ENCODE results near the gene AGXT2.

DNA sequence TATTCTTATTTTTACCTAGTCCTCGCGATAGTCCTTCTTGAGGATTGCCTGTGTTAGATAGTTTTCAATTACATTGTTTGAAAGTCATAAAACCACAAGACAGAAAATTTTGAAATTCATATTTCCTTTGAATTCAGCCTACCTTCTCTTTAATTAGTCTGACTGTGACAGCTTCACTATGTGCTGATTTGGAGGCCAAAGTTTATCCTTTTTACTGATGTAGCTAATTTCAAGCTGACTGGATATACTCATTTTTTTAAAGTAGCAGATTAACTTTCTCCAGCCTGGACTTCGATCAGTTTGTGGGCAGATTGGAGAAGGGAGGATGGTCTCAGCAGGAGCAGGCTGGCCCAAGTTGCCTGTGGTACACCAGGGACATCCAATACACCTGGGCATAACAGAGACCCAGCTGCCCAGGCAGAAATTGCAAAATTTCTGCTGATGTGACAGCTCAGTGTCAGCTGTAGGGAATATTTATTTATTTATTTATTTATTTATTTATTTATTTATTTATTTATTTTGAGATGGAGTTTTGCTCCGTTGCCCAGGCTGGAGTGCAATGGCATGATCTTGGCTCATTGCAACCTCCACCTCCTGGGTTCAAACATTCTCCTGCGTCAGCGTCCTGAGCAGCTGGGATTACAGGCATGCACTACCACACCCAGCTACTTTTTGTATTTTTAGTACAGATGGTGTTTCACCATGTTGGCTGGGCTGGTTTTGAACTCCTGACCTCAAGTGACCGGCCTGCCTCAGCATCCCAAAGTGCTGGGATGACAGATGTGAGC lies 24.2 kb downstream of the AGXT2 start:
- TF ChIP-seq ZFP3 (CRISPR knock-in tag; IDR thresholded peaks at IDR 0.05) (no peak), ARNTL (CRISPR knock-in tag; IDR thresholded peaks at IDR 0.05; ENCODE audit: borderline replicate concordance, low read depth) (no peak), ZNF8 (CRISPR knock-in tag; IDR thresholded peaks at IDR 0.05) (no peak), ZNF565 (CRISPR knock-in tag; conservative IDR thresholded peaks at IDR 0.05; ENCODE audit: low read depth) (no peak), ZFP30 (CRISPR knock-in tag; IDR thresholded peaks at IDR 0.05) (no peak)
- TF ChIP-seq, protein P1, sequence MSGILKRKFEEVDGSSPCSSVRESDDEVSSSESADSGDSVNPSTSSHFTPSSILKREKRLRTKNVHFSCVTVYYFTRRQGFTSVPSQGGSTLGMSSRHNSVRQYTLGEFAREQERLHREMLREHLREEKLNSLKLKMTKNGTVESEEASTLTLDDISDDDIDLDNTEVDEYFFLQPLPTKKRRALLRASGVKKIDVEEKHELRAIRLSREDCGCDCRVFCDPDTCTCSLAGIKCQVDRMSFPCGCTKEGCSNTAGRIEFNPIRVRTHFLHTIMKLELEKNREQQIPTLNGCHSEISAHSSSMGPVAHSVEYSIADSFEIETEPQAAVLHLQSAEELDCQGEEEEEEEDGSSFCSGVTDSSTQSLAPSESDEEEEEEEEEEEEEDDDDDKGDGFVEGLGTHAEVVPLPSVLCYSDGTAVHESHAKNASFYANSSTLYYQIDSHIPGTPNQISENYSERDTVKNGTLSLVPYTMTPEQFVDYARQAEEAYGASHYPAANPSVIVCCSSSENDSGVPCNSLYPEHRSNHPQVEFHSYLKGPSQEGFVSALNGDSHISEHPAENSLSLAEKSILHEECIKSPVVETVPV (CRISPR knock-in tag; IDR thresholded peaks at IDR 0.05) = no peak
- TF ChIP-seq, protein P2, sequence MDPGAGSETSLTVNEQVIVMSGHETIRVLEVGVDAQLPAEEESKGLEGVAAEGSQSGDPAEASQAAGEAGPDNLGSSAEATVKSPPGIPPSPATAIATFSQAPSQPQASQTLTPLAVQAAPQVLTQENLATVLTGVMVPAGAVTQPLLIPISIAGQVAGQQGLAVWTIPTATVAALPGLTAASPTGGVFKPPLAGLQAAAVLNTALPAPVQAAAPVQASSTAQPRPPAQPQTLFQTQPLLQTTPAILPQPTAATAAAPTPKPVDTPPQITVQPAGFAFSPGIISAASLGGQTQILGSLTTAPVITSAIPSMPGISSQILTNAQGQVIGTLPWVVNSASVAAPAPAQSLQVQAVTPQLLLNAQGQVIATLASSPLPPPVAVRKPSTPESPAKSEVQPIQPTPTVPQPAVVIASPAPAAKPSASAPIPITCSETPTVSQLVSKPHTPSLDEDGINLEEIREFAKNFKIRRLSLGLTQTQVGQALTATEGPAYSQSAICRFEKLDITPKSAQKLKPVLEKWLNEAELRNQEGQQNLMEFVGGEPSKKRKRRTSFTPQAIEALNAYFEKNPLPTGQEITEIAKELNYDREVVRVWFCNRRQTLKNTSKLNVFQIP (CRISPR knock-in tag; IDR thresholded peaks at IDR 0.05; ENCODE audit: borderline replicate concordance, low read depth) = no peak
- TF ChIP-seq, protein P3, sequence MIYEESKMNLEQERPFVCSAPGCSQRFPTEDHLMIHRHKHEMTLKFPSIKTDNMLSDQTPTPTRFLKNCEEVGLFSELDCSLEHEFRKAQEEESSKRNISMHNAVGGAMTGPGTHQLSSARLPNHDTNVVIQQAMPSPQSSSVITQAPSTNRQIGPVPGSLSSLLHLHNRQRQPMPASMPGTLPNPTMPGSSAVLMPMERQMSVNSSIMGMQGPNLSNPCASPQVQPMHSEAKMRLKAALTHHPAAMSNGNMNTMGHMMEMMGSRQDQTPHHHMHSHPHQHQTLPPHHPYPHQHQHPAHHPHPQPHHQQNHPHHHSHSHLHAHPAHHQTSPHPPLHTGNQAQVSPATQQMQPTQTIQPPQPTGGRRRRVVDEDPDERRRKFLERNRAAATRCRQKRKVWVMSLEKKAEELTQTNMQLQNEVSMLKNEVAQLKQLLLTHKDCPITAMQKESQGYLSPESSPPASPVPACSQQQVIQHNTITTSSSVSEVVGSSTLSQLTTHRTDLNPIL (CRISPR knock-in tag; IDR thresholded peaks at IDR 0.05; ENCODE audit: low read depth) = no peak
- TF ChIP-seq, protein P4, sequence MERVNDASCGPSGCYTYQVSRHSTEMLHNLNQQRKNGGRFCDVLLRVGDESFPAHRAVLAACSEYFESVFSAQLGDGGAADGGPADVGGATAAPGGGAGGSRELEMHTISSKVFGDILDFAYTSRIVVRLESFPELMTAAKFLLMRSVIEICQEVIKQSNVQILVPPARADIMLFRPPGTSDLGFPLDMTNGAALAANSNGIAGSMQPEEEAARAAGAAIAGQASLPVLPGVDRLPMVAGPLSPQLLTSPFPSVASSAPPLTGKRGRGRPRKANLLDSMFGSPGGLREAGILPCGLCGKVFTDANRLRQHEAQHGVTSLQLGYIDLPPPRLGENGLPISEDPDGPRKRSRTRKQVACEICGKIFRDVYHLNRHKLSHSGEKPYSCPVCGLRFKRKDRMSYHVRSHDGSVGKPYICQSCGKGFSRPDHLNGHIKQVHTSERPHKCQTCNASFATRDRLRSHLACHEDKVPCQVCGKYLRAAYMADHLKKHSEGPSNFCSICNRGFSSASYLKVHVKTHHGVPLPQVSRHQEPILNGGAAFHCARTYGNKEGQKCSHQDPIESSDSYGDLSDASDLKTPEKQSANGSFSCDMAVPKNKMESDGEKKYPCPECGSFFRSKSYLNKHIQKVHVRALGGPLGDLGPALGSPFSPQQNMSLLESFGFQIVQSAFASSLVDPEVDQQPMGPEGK (CRISPR knock-in tag; IDR thresholded peaks at IDR 0.05; ENCODE audit: borderline replicate concordance) = no peak
- TF ChIP-seq, protein P5, sequence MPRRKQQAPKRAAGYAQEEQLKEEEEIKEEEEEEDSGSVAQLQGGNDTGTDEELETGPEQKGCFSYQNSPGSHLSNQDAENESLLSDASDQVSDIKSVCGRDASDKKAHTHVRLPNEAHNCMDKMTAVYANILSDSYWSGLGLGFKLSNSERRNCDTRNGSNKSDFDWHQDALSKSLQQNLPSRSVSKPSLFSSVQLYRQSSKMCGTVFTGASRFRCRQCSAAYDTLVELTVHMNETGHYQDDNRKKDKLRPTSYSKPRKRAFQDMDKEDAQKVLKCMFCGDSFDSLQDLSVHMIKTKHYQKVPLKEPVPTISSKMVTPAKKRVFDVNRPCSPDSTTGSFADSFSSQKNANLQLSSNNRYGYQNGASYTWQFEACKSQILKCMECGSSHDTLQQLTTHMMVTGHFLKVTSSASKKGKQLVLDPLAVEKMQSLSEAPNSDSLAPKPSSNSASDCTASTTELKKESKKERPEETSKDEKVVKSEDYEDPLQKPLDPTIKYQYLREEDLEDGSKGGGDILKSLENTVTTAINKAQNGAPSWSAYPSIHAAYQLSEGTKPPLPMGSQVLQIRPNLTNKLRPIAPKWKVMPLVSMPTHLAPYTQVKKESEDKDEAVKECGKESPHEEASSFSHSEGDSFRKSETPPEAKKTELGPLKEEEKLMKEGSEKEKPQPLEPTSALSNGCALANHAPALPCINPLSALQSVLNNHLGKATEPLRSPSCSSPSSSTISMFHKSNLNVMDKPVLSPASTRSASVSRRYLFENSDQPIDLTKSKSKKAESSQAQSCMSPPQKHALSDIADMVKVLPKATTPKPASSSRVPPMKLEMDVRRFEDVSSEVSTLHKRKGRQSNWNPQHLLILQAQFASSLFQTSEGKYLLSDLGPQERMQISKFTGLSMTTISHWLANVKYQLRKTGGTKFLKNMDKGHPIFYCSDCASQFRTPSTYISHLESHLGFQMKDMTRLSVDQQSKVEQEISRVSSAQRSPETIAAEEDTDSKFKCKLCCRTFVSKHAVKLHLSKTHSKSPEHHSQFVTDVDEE (CRISPR knock-in tag; IDR thresholded peaks at IDR 0.05) = no peak
